ENCODE data around the gene LYVE1. TPM values are rescaled to one million over a fixed set of nuclear protein-coding genes. Genes with fewer than 3 reads are reported as not detected.
A peak's percentile ranks its signal among the peaks of the same experiment; 100 is the strongest.

Gene LYVE1
- total and polyA plus RNA-seq, 12 donors: 29.1 to 530 (median 254) TPM

DNA sequence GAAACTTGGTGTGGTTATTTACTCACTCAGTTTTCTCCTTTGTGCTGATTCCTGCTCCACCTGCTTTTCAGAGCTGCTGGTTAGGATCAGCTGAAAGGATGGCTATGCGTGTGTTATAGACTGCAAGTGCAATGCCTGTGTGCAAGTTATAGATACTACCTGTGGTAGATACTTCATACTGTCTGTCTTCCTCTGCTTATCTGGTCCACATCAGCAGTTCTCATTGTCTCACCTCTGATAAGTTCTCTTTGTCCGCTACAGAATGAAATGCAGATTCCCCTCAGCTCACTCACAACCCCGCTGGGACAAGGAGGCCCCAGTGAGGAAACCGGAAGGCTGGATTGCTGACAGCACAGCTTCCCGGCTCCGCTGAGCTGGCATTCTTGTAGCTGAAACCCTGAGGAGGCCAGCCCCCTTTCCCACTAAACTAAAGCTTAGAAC is 37.5 kb upstream of the LYVE1 start:
- Histone ChIP-seq H3K36me3 (replicated peaks in 1 of 2) (no peaks in the 10 kb centered on the region), H3K27ac (peak overlapping the region; percentile 34 to 96 (median 91)), H3K9me3 (replicated peaks in 1 of 3) (no peaks in the 10 kb centered on the region), H3K4me3 (peak overlapping the region in 1 of 4 donors; percentile 9), H3K4me1 (replicated peaks in 1 of 2) (peaks cover 43 to 77% of the 10 kb centered on the region in 2 donors), H3K27me3 (no peaks in the 10 kb centered on the region)
- WGBS, 4 donors: 57 to 71% (median 65%) methylated on average over 6 of the region's 6 CpGs
- intact Hi-C loops (cut with DNase I): no loop called here
- peak in 6 of 7 donors; percentile 51 to 83 (median 70) for DNase-seq
- TF ChIP-seq POLR2A (IDR thresholded peaks at IDR 0.05) (no peak), CTCF (IDR thresholded peaks at IDR 0.05) (no peak)

GRCh38 chr11:10604798-10605197 is 36.3 kb upstream of the LYVE1 start:
- no peaks in the 10 kb centered on the region for H3K9me3 ChIP-seq (replicated peaks in 1 of 3)
- no peak for DNase-seq

DNA sequence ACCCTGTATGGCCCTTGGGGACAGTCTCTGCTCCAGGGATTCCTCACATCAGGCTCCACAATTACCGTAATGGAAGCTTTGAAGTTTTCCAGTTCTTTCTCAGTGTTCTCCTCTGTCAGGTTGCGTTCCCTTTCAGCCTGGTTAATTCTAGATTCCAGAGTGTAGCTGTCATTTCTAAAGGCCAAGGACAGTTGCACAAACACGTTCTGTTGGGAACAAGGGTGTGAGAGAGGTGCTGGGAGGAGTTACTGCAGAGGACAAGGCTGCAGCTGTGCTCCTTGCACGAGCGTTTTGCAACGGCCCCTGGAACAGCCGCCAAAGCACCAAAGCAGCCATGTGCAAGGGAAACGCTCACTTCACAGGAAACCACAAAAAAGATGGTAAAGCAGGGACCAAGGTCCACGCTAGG is 35.9 kb upstream of the LYVE1 start:
- H3K36me3 ChIP-seq (replicated peaks in 1 of 2): no peaks in the 10 kb centered on the region

More at GRCh38 chr11:10604798-10605197, 36.3 kb upstream of the LYVE1 start:
- Histone ChIP-seq H3K36me3 (replicated peaks in 1 of 2) (no peaks in the 10 kb centered on the region), H3K4me1 (replicated peaks in 1 of 2) (peaks cover 43 to 66% of the 10 kb centered on the region in 2 donors), H3K4me3 (no peak overlapping the region), H3K27ac (peak overlapping the region in 4 of 5 donors; percentile 84 to 96 (median 92)), H3K27me3 (no peaks in the 10 kb centered on the region)
- no peak for TF ChIP-seq CTCF (IDR thresholded peaks at IDR 0.05)
- TF ChIP-seq POLR2A (IDR thresholded peaks at IDR 0.05): no peak
- intact Hi-C loops (cut with DNase I): no loop called here
- WGBS, 4 donors: 69 to 79% (median 76%) methylated on average over 3 of the region's 3 CpGs

GRCh38 chr11:10603721-10604297 is 35.3 kb upstream of the LYVE1 start:
- DNase-seq: no peak

More for the DNA sequence above, 35.9 kb upstream of the LYVE1 start:
- Histone ChIP-seq H3K4me1 (replicated peaks in 1 of 2) (peaks cover 43 to 61% of the 10 kb centered on the region in 2 donors), H3K27ac (peak overlapping the region; percentile 84 to 96 (median 92)), H3K27me3 (no peaks in the 10 kb centered on the region), H3K9me3 (replicated peaks in 1 of 3) (no peaks in the 10 kb centered on the region), H3K4me3 (no peak overlapping the region)
- intact Hi-C loops (cut with DNase I): no loop called here
- TF ChIP-seq POLR2A (IDR thresholded peaks at IDR 0.05): peak in 1 of 2 donors; percentile 43
- no peak for TF ChIP-seq CTCF (IDR thresholded peaks at IDR 0.05)
- 13 to 21% (median 17%) methylated on average over 9 of the region's 9 CpGs for WGBS, 4 donors
- peak; percentile 63 to 88 (median 82) for DNase-seq

More at GRCh38 chr11:10603721-10604297, 35.3 kb upstream of the LYVE1 start:
- TF ChIP-seq CTCF (IDR thresholded peaks at IDR 0.05) (no peak), POLR2A (IDR thresholded peaks at IDR 0.05) (no peak)
- WGBS, 4 donors: 84 to 97% (median 89%) methylated on average over 3 to 5 of the region's 5 CpGs
- Histone ChIP-seq H3K27me3 (no peaks in the 10 kb centered on the region), H3K4me3 (no peak overlapping the region), H3K27ac (peak overlapping the region; percentile 84 to 96 (median 92)), H3K9me3 (replicated peaks in 1 of 3) (no peaks in the 10 kb centered on the region), H3K4me1 (replicated peaks in 1 of 2) (peaks cover 37 to 56% of the 10 kb centered on the region in 2 donors), H3K36me3 (replicated peaks in 1 of 2) (no peaks in the 10 kb centered on the region)
- intact Hi-C loops (cut with DNase I): no loop called here

Data from adrenal gland (tissue), 12 donors.